OCI-LY1 (cell line): ENCODE results near the gene TMEM132C.

Source experiments
- H2AFZ ChIP-seq: fragments of 200-600 bp; sonication (generic), shearing (Covaris generic); 2 replicates; pipeline ENCODE4 v1.6.0; 2014; ENCODE audit warnings: antibody characterized with exemption, mild to moderate bottlenecking, low read length
- H3F3A ChIP-seq: fragments of 200-600 bp; sonication (generic), shearing (Covaris generic); 2 replicates; pipeline ENCODE4 v1.6.0; 2014; ENCODE audit warnings: mild to moderate bottlenecking, antibody characterized with exemption, low read length, moderate library complexity; ENCODE audit not compliant: insufficient read depth
- H3K27ac ChIP-seq: fragments of 200-600 bp; sonication (generic); 2 replicates; pipeline ENCODE4 v1.5.1; 2014; ENCODE audit warnings: low read length, mixed run types, mild to moderate bottlenecking, low read depth; ENCODE audit not compliant: poor library complexity, severe bottlenecking
- H3K27me3 ChIP-seq: fragments of 200-600 bp; sonication (generic); 2 replicates; pipeline ENCODE4 v1.6.0; 2014; ENCODE audit warnings: antibody characterized with exemption, mild to moderate bottlenecking, low read length, moderate library complexity; ENCODE audit not compliant: insufficient read depth
- H3K36me3 ChIP-seq: fragments of 200-600 bp; sonication (generic); 2 replicates; pipeline ENCODE4 v1.6.1; 2014; ENCODE audit warnings: mild to moderate bottlenecking, antibody characterized with exemption, low read length, moderate library complexity, mixed read lengths; ENCODE audit not compliant: insufficient read depth
- H3K4me1 ChIP-seq: fragments of 200-600 bp; sonication (generic); 2 replicates; pipeline ENCODE4 v1.5.1; 2014; ENCODE audit warnings: mild to moderate bottlenecking, low read length, moderate library complexity; ENCODE audit not compliant: insufficient read depth, severe bottlenecking
- H3K4me2 ChIP-seq: fragments of 200-600 bp; sonication (generic), shearing (Covaris generic); 2 replicates; pipeline ENCODE4 v1.6.1; 2014; ENCODE audit warnings: low read length
- H3K4me3 ChIP-seq: fragments of 200-600 bp; sonication (generic); 2 replicates; pipeline ENCODE4 v1.5.1; 2014; ENCODE audit warnings: low read length, low read depth, mild to moderate bottlenecking, mixed read lengths; ENCODE audit not compliant: poor library complexity, severe bottlenecking
- H3K79me2 ChIP-seq: fragments of 200-600 bp; shearing (Covaris generic); 2 replicates; pipeline ENCODE4 v1.6.1; 2016; ENCODE audit warnings: mixed run types, low read length, mixed read lengths; ENCODE audit not compliant: insufficient read depth
- H3K9ac ChIP-seq: fragments of 200-600 bp; sonication (generic), shearing (Covaris generic); 2 replicates; pipeline ENCODE4 v1.6.1; 2014; ENCODE audit warnings: mild to moderate bottlenecking, low read length, mixed read lengths
- H3K9me2 ChIP-seq: fragments of 200-600 bp; sonication (generic), shearing (Covaris generic); 2 replicates; pipeline ENCODE4 v1.6.1; 2014; ENCODE audit warnings: low read depth, mild to moderate bottlenecking, low read length, mixed read lengths
- H3K9me3 ChIP-seq: fragments of 200-600 bp; shearing (Covaris generic); 2 replicates; pipeline ENCODE4 v1.6.1; 2014; ENCODE audit warnings: low read length, mixed read lengths
- H4K20me1 ChIP-seq: fragments of 200-600 bp; sonication (generic), shearing (Covaris generic); 2 replicates; pipeline ENCODE4 v1.6.0; 2016; ENCODE audit warnings: mild to moderate bottlenecking, low read length; ENCODE audit not compliant: insufficient read depth
- EZH2 ChIP-seq: fragments of 200-600 bp; sonication (generic), shearing (Covaris generic); IDR thresholded peaks from 2 replicates; pipeline ENCODE4 v1.8.0; 2017; ENCODE audit warnings: borderline replicate concordance, mixed run types, mild to moderate bottlenecking, antibody characterized with exemption, low read length, moderate library complexity, mixed read lengths
- TF ChIP-seq, protein P1 (sequence below): fragments of 200-600 bp; sonication (generic), shearing (Covaris generic); IDR thresholded peaks from 2 replicates; pipeline ENCODE4 v1.5.1; 2017; ENCODE audit warnings: mild to moderate bottlenecking, antibody characterized with exemption, low read length, moderate library complexity, mixed read lengths

Gene TMEM132C

GRCh38 chr12:128712622-128713021 is 445.7 kb downstream of the TMEM132C start:
- no peaks in the 10 kb centered on the region for H4K20me1 ChIP-seq
- no peaks in the 10 kb centered on the region for H3K27me3 ChIP-seq
- H2AFZ ChIP-seq, result no peak overlapping the region
- no peaks in the 10 kb centered on the region for H3K79me2 ChIP-seq
- no peaks in the 10 kb centered on the region for H3K4me1 ChIP-seq
- H3K36me3 ChIP-seq, result no peaks in the 10 kb centered on the region
- H3K4me3 ChIP-seq, result no peak overlapping the region
- H3K9me3 ChIP-seq, result no peaks in the 10 kb centered on the region
- TF ChIP-seq, protein P1, sequence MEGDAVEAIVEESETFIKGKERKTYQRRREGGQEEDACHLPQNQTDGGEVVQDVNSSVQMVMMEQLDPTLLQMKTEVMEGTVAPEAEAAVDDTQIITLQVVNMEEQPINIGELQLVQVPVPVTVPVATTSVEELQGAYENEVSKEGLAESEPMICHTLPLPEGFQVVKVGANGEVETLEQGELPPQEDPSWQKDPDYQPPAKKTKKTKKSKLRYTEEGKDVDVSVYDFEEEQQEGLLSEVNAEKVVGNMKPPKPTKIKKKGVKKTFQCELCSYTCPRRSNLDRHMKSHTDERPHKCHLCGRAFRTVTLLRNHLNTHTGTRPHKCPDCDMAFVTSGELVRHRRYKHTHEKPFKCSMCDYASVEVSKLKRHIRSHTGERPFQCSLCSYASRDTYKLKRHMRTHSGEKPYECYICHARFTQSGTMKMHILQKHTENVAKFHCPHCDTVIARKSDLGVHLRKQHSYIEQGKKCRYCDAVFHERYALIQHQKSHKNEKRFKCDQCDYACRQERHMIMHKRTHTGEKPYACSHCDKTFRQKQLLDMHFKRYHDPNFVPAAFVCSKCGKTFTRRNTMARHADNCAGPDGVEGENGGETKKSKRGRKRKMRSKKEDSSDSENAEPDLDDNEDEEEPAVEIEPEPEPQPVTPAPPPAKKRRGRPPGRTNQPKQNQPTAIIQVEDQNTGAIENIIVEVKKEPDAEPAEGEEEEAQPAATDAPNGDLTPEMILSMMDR, result no peak
- TF ChIP-seq EZH2, result no peak
- H3K9ac ChIP-seq, result no peak overlapping the region
- H3F3A ChIP-seq, result no peaks in the 10 kb centered on the region
- H3K27ac ChIP-seq, result no peak overlapping the region
- H3K4me2 ChIP-seq, result no peak overlapping the region
- no peaks in the 10 kb centered on the region for H3K9me2 ChIP-seq

DNA sequence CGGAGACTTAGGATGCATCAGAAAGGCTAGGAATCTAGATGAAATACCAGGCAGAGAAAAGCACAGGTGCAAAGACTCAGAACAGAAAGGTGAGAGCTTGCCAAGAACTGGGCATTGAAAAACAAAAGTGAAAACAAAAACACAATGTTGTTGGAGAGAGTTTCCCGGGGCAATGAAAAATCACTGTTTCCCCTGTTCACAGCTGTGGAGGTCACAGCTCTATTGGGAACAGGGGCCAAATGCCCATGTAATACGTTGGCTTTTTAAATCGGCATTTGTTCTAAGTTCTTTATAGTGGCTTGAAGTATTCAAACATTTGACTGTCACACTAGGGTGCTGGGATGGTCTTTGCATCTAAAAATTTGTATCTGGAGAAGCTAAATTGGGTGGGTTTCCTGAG is 448.5 kb downstream of the TMEM132C start:
- Histone ChIP-seq H3K27me3 (no peaks in the 10 kb centered on the region), H3K27ac (no peak overlapping the region), H3K79me2 (no peaks in the 10 kb centered on the region), H3K4me1 (no peaks in the 10 kb centered on the region), H3K4me3 (no peak overlapping the region), H3K4me2 (no peak overlapping the region), H3K9me2 (no peaks in the 10 kb centered on the region), H3K9me3 (no peaks in the 10 kb centered on the region), H2AFZ (no peak overlapping the region), H3K36me3 (no peaks in the 10 kb centered on the region), H3K9ac (no peak overlapping the region), H4K20me1 (no peaks in the 10 kb centered on the region), H3F3A (no peaks in the 10 kb centered on the region)
- TF ChIP-seq, protein P1, result no peak
- TF ChIP-seq EZH2, result no peak

- Histone ChIP-seq H3K27me3 (no peaks in the 10 kb centered on the region), H3K4me2 (no peak overlapping the region), H3K36me3 (no peaks in the 10 kb centered on the region), H3F3A (no peaks in the 10 kb centered on the region), H3K4me1 (no peaks in the 10 kb centered on the region), H3K9ac (no peak overlapping the region), H3K9me3 (no peaks in the 10 kb centered on the region), H4K20me1 (no peaks in the 10 kb centered on the region), H3K9me2 (no peaks in the 10 kb centered on the region), H2AFZ (no peak overlapping the region), H3K4me3 (no peak overlapping the region), H3K79me2 (no peaks in the 10 kb centered on the region), H3K27ac (no peak overlapping the region)
- TF ChIP-seq, protein P1, result no peak
- no peak for TF ChIP-seq EZH2
These were observed 457.6 kb downstream of the TMEM132C start for GRCh38 chr12:128724468-128725046.
